SK-N-SH (cell line): ENCODE data around the gene FMO5.

Source experiments
- CHD2 ChIP-seq: fragments of 150-350 bp; IDR thresholded peaks from 2 replicates; pipeline ENCODE4 v1.6.1; 2018; ENCODE audit warnings: low read length; ENCODE audit not compliant: partially characterized antibody
- MEF2A ChIP-seq: IDR thresholded peaks from 2 replicates; pipeline ENCODE4 v1.4.0; 2012; ENCODE audit warnings: low read depth, borderline replicate concordance
- MXI1 ChIP-seq: IDR thresholded peaks from 2 replicates; pipeline ENCODE4 v1.6.1; 2012; ENCODE audit warnings: mild to moderate bottlenecking, low read depth, low read length, improper control_type of control experiment
- POLR2AphosphoS5 ChIP-seq: IDR thresholded peaks from 2 replicates; pipeline ENCODE4 v1.6.1; 2012; ENCODE audit warnings: low read depth, low read length
- RAD21 ChIP-seq: IDR thresholded peaks from 2 replicates; pipeline ENCODE4 v1.6.1; 2012; ENCODE audit warnings: mild to moderate bottlenecking, low read length
- SIN3A ChIP-seq: IDR thresholded peaks from 2 replicates; pipeline ENCODE4 v1.6.1; 2012; ENCODE audit warnings: low read depth, mild to moderate bottlenecking, low read length, moderate library complexity, borderline replicate concordance
- TAF1 ChIP-seq: IDR thresholded peaks from 2 replicates; pipeline ENCODE4 v1.6.1; 2012; ENCODE audit warnings: low read depth, mild to moderate bottlenecking, low read length, moderate library complexity, borderline replicate concordance
- YY1 ChIP-seq: IDR thresholded peaks from 2 replicates; pipeline ENCODE4 v1.4.0; 2012; ENCODE audit warnings: low read depth, mild to moderate bottlenecking
- TF ChIP-seq, protein P1 (sequence below): fragments of 200-600 bp; sonication (generic); IDR thresholded peaks from 2 replicates; pipeline ENCODE4 v1.6.1; 2017; ENCODE audit warnings: antibody characterized with exemption, mild to moderate bottlenecking, moderate library complexity
- TF ChIP-seq, protein P2 (sequence below): fragments of 150-350 bp; IDR thresholded peaks from 2 replicates; pipeline ENCODE4 v1.6.1; 2016; ENCODE audit warnings: mild to moderate bottlenecking, low read depth, low read length
- TF ChIP-seq, protein P3 (sequence below): IDR thresholded peaks from 2 replicates; pipeline ENCODE4 v1.6.1; 2012; ENCODE audit warnings: mild to moderate bottlenecking, low read depth, low read length, moderate library complexity

DNA sequence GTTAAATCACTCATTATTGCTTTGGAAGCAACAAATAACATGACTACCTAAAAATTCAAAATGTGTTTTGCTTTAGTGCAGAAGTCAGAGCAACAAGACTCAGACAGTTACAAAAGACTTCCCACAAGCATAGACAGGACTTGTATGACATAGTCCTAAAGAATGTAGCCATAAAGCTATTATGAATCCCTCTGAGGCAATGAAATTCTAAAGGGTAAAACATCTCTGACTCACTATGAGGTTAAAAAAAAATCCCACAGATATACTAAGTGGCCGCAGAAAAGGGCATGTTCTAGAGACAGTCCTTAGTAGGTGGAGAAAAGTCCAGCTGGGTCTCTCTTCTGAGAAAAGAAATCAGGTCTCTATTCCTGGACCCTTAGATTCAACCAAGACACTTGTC lies 57.8 kb downstream of the FMO5 start:
- TF ChIP-seq, protein P1, sequence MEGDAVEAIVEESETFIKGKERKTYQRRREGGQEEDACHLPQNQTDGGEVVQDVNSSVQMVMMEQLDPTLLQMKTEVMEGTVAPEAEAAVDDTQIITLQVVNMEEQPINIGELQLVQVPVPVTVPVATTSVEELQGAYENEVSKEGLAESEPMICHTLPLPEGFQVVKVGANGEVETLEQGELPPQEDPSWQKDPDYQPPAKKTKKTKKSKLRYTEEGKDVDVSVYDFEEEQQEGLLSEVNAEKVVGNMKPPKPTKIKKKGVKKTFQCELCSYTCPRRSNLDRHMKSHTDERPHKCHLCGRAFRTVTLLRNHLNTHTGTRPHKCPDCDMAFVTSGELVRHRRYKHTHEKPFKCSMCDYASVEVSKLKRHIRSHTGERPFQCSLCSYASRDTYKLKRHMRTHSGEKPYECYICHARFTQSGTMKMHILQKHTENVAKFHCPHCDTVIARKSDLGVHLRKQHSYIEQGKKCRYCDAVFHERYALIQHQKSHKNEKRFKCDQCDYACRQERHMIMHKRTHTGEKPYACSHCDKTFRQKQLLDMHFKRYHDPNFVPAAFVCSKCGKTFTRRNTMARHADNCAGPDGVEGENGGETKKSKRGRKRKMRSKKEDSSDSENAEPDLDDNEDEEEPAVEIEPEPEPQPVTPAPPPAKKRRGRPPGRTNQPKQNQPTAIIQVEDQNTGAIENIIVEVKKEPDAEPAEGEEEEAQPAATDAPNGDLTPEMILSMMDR = no peak
- TF ChIP-seq CHD2 (no peak), TAF1 (no peak), POLR2AphosphoS5 (peak; percentile 54; the same call in 1 of the 2 replicates), YY1 (no peak), MXI1 (no peak), RAD21 (no peak), SIN3A (no peak), MEF2A (no peak)
- TF ChIP-seq, protein P2, sequence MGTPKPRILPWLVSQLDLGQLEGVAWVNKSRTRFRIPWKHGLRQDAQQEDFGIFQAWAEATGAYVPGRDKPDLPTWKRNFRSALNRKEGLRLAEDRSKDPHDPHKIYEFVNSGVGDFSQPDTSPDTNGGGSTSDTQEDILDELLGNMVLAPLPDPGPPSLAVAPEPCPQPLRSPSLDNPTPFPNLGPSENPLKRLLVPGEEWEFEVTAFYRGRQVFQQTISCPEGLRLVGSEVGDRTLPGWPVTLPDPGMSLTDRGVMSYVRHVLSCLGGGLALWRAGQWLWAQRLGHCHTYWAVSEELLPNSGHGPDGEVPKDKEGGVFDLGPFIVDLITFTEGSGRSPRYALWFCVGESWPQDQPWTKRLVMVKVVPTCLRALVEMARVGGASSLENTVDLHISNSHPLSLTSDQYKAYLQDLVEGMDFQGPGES = no peak
- TF ChIP-seq, protein P3, sequence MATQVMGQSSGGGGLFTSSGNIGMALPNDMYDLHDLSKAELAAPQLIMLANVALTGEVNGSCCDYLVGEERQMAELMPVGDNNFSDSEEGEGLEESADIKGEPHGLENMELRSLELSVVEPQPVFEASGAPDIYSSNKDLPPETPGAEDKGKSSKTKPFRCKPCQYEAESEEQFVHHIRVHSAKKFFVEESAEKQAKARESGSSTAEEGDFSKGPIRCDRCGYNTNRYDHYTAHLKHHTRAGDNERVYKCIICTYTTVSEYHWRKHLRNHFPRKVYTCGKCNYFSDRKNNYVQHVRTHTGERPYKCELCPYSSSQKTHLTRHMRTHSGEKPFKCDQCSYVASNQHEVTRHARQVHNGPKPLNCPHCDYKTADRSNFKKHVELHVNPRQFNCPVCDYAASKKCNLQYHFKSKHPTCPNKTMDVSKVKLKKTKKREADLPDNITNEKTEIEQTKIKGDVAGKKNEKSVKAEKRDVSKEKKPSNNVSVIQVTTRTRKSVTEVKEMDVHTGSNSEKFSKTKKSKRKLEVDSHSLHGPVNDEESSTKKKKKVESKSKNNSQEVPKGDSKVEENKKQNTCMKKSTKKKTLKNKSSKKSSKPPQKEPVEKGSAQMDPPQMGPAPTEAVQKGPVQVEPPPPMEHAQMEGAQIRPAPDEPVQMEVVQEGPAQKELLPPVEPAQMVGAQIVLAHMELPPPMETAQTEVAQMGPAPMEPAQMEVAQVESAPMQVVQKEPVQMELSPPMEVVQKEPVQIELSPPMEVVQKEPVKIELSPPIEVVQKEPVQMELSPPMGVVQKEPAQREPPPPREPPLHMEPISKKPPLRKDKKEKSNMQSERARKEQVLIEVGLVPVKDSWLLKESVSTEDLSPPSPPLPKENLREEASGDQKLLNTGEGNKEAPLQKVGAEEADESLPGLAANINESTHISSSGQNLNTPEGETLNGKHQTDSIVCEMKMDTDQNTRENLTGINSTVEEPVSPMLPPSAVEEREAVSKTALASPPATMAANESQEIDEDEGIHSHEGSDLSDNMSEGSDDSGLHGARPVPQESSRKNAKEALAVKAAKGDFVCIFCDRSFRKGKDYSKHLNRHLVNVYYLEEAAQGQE = no peak
